ENCODE results near the gene BICC1. TPM values are rescaled to one million over a fixed set of nuclear protein-coding genes. Genes with fewer than 3 reads are reported as not detected.

Gene BICC1
- polyA plus RNA-seq, 1 donor: 6.2 TPM

GRCh38 chr10:58795560-58795959 lies 282.9 kb downstream of the BICC1 start:
- no peaks in the 10 kb centered on the region for H3K9me3 ChIP-seq (ENCODE audit: control insufficient read depth, low read depth, low read length)
- no peak overlapping the region for H3K27ac ChIP-seq (ENCODE audit: low read length)
- no peak for DNase-seq
- H3K36me3 ChIP-seq (ENCODE audit: control insufficient read depth, insufficient read depth, low read length): no peaks in the 10 kb centered on the region
- no peaks in the 10 kb centered on the region for H3K4me1 ChIP-seq (ENCODE audit: control insufficient read depth, insufficient read depth, low read length)
- no peaks in the 10 kb centered on the region for H3K27me3 ChIP-seq (ENCODE audit: control insufficient read depth, insufficient read depth, low read length)
- H3K4me3 ChIP-seq (ENCODE audit: low read length): no peak overlapping the region

GRCh38 chr10:58796242-58796641 lies 283.6 kb downstream of the BICC1 start:
- no peaks in the 10 kb centered on the region for H3K36me3 ChIP-seq (ENCODE audit: control insufficient read depth, insufficient read depth, low read length)
- 100% methylated on average over 1 of the region's 7 CpGs for WGBS (ENCODE audit: insufficient coverage, low lambda C conversion rate)
- DNase-seq: no peak

GRCh38 chr10:58796824-58797223 lies 284.2 kb downstream of the BICC1 start:
- H3K9me3 ChIP-seq (ENCODE audit: control insufficient read depth, low read depth, low read length): no peaks in the 10 kb centered on the region
- H3K27me3 ChIP-seq (ENCODE audit: control insufficient read depth, insufficient read depth, low read length): no peaks in the 10 kb centered on the region
- no peak overlapping the region for H3K27ac ChIP-seq (ENCODE audit: low read length)
- H3K4me3 ChIP-seq (ENCODE audit: low read length): no peak overlapping the region
- no peaks in the 10 kb centered on the region for H3K4me1 ChIP-seq (ENCODE audit: control insufficient read depth, insufficient read depth, low read length)
- H3K36me3 ChIP-seq (ENCODE audit: control insufficient read depth, insufficient read depth, low read length): no peaks in the 10 kb centered on the region
- WGBS (ENCODE audit: insufficient coverage, low lambda C conversion rate): 100% methylated on average over 2 of the region's 4 CpGs
- DNase-seq: no peak

More at GRCh38 chr10:58796242-58796641, 283.6 kb downstream of the BICC1 start:
- no peaks in the 10 kb centered on the region for H3K9me3 ChIP-seq (ENCODE audit: control insufficient read depth, low read depth, low read length)
- H3K4me3 ChIP-seq (ENCODE audit: low read length): no peak overlapping the region
- H3K27ac ChIP-seq (ENCODE audit: low read length): no peak overlapping the region
- no peaks in the 10 kb centered on the region for H3K4me1 ChIP-seq (ENCODE audit: control insufficient read depth, insufficient read depth, low read length)
- no peaks in the 10 kb centered on the region for H3K27me3 ChIP-seq (ENCODE audit: control insufficient read depth, insufficient read depth, low read length)

- Histone ChIP-seq H3K27ac (ENCODE audit: low read length) (no peak overlapping the region), H3K27me3 (ENCODE audit: control insufficient read depth, insufficient read depth, low read length) (no peaks in the 10 kb centered on the region), H3K4me1 (ENCODE audit: control insufficient read depth, insufficient read depth, low read length) (no peaks in the 10 kb centered on the region), H3K4me3 (ENCODE audit: low read length) (no peak overlapping the region), H3K9me3 (ENCODE audit: control insufficient read depth, low read depth, low read length) (no peaks in the 10 kb centered on the region), H3K36me3 (ENCODE audit: control insufficient read depth, insufficient read depth, low read length) (no peaks in the 10 kb centered on the region)
- DNase-seq: no peak
Observed at GRCh38 chr10:58797356-58797755, 284.7 kb downstream of the BICC1 start.

GRCh38 chr10:58802047-58802446 lies 289.4 kb downstream of the BICC1 start:
- no peak for DNase-seq
- WGBS (ENCODE audit: insufficient coverage, low lambda C conversion rate): 89% methylated on average over 1 of the region's 1 CpG
- Histone ChIP-seq H3K4me3 (ENCODE audit: low read length) (no peak overlapping the region), H3K36me3 (ENCODE audit: control insufficient read depth, insufficient read depth, low read length) (no peaks in the 10 kb centered on the region), H3K9me3 (ENCODE audit: control insufficient read depth, low read depth, low read length) (no peaks in the 10 kb centered on the region), H3K27me3 (ENCODE audit: control insufficient read depth, insufficient read depth, low read length) (no peaks in the 10 kb centered on the region), H3K27ac (ENCODE audit: low read length) (no peak overlapping the region), H3K4me1 (ENCODE audit: control insufficient read depth, insufficient read depth, low read length) (no peaks in the 10 kb centered on the region)

- no peak overlapping the region for H3K4me3 ChIP-seq (ENCODE audit: low read length)
- no peaks in the 10 kb centered on the region for H3K27me3 ChIP-seq (ENCODE audit: control insufficient read depth, insufficient read depth, low read length)
- WGBS (ENCODE audit: insufficient coverage, low lambda C conversion rate): 83% methylated on average over 1 of the region's 1 CpG
- H3K9me3 ChIP-seq (ENCODE audit: control insufficient read depth, low read depth, low read length): no peaks in the 10 kb centered on the region
- no peak for DNase-seq
- no peaks in the 10 kb centered on the region for H3K4me1 ChIP-seq (ENCODE audit: control insufficient read depth, insufficient read depth, low read length)
- H3K27ac ChIP-seq (ENCODE audit: low read length): no peak overlapping the region
- H3K36me3 ChIP-seq (ENCODE audit: control insufficient read depth, insufficient read depth, low read length): no peaks in the 10 kb centered on the region
Observed at GRCh38 chr10:58806323-58806722, 293.7 kb downstream of the BICC1 start.

GRCh38 chr10:58806970-58807628 lies 294.4 kb downstream of the BICC1 start:
- no peak for DNase-seq
- H3K27ac ChIP-seq (ENCODE audit: low read length): no peak overlapping the region
- H3K4me1 ChIP-seq (ENCODE audit: control insufficient read depth, insufficient read depth, low read length): no peaks in the 10 kb centered on the region
- no peaks in the 10 kb centered on the region for H3K36me3 ChIP-seq (ENCODE audit: control insufficient read depth, insufficient read depth, low read length)
- 100% methylated on average over 2 of the region's 4 CpGs for WGBS (ENCODE audit: insufficient coverage, low lambda C conversion rate)
- H3K27me3 ChIP-seq (ENCODE audit: control insufficient read depth, insufficient read depth, low read length): no peaks in the 10 kb centered on the region
- H3K4me3 ChIP-seq (ENCODE audit: low read length): no peak overlapping the region
- no peaks in the 10 kb centered on the region for H3K9me3 ChIP-seq (ENCODE audit: control insufficient read depth, low read depth, low read length)

- WGBS (ENCODE audit: insufficient coverage, low lambda C conversion rate): 100% methylated on average over 2 of the region's 4 CpGs
- no peak for DNase-seq
- no peaks in the 10 kb centered on the region for H3K36me3 ChIP-seq (ENCODE audit: control insufficient read depth, insufficient read depth, low read length)
- no peak overlapping the region for H3K4me3 ChIP-seq (ENCODE audit: low read length)
- H3K4me1 ChIP-seq (ENCODE audit: control insufficient read depth, insufficient read depth, low read length): no peaks in the 10 kb centered on the region
- H3K9me3 ChIP-seq (ENCODE audit: control insufficient read depth, low read depth, low read length): no peaks in the 10 kb centered on the region
- H3K27ac ChIP-seq (ENCODE audit: low read length): no peak overlapping the region
- H3K27me3 ChIP-seq (ENCODE audit: control insufficient read depth, insufficient read depth, low read length): no peaks in the 10 kb centered on the region
Observed at GRCh38 chr10:58807629-58808022, 295.0 kb downstream of the BICC1 start.

GRCh38 chr10:58810751-58811150 lies 298.1 kb downstream of the BICC1 start:
- DNase-seq: no peak
- Histone ChIP-seq H3K9me3 (ENCODE audit: control insufficient read depth, low read depth, low read length) (no peaks in the 10 kb centered on the region), H3K27me3 (ENCODE audit: control insufficient read depth, insufficient read depth, low read length) (no peaks in the 10 kb centered on the region), H3K4me3 (ENCODE audit: low read length) (no peak overlapping the region), H3K4me1 (ENCODE audit: control insufficient read depth, insufficient read depth, low read length) (no peaks in the 10 kb centered on the region), H3K27ac (ENCODE audit: low read length) (no peak overlapping the region), H3K36me3 (ENCODE audit: control insufficient read depth, insufficient read depth, low read length) (no peaks in the 10 kb centered on the region)
- 100% methylated on average over 1 of the region's 2 CpGs for WGBS (ENCODE audit: insufficient coverage, low lambda C conversion rate)

GRCh38 chr10:58813573-58813972 lies 300.9 kb downstream of the BICC1 start:
- WGBS (ENCODE audit: insufficient coverage, low lambda C conversion rate): no CpG with 5 or more reads among the region's 8 CpGs
- H3K4me1 ChIP-seq (ENCODE audit: control insufficient read depth, insufficient read depth, low read length): no peaks in the 10 kb centered on the region
- DNase-seq: peak; percentile 14 to 26

GRCh38 chr10:58817201-58817846 lies 304.7 kb downstream of the BICC1 start:
- WGBS (ENCODE audit: insufficient coverage, low lambda C conversion rate): 24% methylated on average over 2 of the region's 2 CpGs

More at GRCh38 chr10:58813573-58813972, 300.9 kb downstream of the BICC1 start:
- no peak overlapping the region for H3K4me3 ChIP-seq (ENCODE audit: low read length)
- H3K36me3 ChIP-seq (ENCODE audit: control insufficient read depth, insufficient read depth, low read length): no peaks in the 10 kb centered on the region
- H3K27ac ChIP-seq (ENCODE audit: low read length): no peak overlapping the region
- H3K9me3 ChIP-seq (ENCODE audit: control insufficient read depth, low read depth, low read length): no peaks in the 10 kb centered on the region
- no peaks in the 10 kb centered on the region for H3K27me3 ChIP-seq (ENCODE audit: control insufficient read depth, insufficient read depth, low read length)

More at GRCh38 chr10:58817201-58817846, 304.7 kb downstream of the BICC1 start:
- Histone ChIP-seq H3K4me3 (ENCODE audit: low read length) (no peak overlapping the region), H3K9me3 (ENCODE audit: control insufficient read depth, low read depth, low read length) (no peaks in the 10 kb centered on the region), H3K4me1 (ENCODE audit: control insufficient read depth, insufficient read depth, low read length) (no peaks in the 10 kb centered on the region), H3K27me3 (ENCODE audit: control insufficient read depth, insufficient read depth, low read length) (no peaks in the 10 kb centered on the region), H3K27ac (ENCODE audit: low read length) (no peak overlapping the region), H3K36me3 (ENCODE audit: control insufficient read depth, insufficient read depth, low read length) (no peaks in the 10 kb centered on the region)
- DNase-seq: no peak
